Measurements from ENCODE around the gene PPHLN1.

DNA sequence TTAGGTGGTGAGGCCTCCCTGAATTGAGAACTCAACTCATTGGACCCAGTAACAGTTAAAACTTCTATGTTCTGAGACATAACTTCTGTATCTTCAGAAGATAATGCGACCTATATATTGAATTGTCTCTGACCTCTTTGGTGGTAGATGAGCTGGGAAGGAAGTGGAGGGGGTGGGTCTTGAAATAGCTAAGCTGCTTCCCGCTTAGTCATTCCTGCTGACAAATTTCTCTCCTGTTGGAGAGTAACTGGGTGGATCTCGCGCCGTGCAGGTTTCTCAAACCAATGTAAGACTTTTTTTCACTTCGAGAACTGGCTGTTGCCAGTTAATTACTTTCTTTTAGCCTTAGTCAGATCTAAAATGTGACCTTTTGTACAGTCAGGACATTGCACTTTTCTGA, 100.8 kb downstream of the PPHLN1 start:
- TF ChIP-seq, protein P1, sequence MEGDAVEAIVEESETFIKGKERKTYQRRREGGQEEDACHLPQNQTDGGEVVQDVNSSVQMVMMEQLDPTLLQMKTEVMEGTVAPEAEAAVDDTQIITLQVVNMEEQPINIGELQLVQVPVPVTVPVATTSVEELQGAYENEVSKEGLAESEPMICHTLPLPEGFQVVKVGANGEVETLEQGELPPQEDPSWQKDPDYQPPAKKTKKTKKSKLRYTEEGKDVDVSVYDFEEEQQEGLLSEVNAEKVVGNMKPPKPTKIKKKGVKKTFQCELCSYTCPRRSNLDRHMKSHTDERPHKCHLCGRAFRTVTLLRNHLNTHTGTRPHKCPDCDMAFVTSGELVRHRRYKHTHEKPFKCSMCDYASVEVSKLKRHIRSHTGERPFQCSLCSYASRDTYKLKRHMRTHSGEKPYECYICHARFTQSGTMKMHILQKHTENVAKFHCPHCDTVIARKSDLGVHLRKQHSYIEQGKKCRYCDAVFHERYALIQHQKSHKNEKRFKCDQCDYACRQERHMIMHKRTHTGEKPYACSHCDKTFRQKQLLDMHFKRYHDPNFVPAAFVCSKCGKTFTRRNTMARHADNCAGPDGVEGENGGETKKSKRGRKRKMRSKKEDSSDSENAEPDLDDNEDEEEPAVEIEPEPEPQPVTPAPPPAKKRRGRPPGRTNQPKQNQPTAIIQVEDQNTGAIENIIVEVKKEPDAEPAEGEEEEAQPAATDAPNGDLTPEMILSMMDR (IDR thresholded peaks at IDR 0.05 in 4 of 5, conservative IDR thresholded peaks at IDR 0.05 in 1 of 5) = no peak
- TF ChIP-seq POLR2A (IDR thresholded peaks at IDR 0.05) = no peak

Data from gastrocnemius medialis (tissue), 4 donors.